Measurements from ENCODE around the gene MAP7D1.
A peak's percentile ranks its signal among the peaks of the same experiment; 100 is the strongest.

The MAP7D1 gene

GRCh38 chr1:36149237-36149972 is 6.6 kb upstream of the MAP7D1 start, which contains the start of gene TRAPPC3:
Gene TRAPPC3, minus strand, starts transcription at chr1:36149486. Its CDS starts 108 bp downstream, at chr1:36149378.
- peak; percentile 97 for DNase-seq (ENCODE audit: low spot score)
- peak; percentile 98 for TF ChIP-seq CTCF (IDR thresholded peaks at IDR 0.05; ENCODE audit: extremely low read depth, insufficient read depth, missing control alignments)
- in situ Hi-C loops (cut with MboI; ENCODE audit: low pct_unique_long_range_greater_than_20kb, low sequenced_read_pairs, unreplicated experiment): loop anchor here (25.0 kb wide), 1 partner anchor 263 kb away; no protein-coding TSS in a partner anchor

GRCh38 chr1:36149973-36150295 is 6.0 kb upstream of the MAP7D1 start:
- no peak for TF ChIP-seq CTCF (IDR thresholded peaks at IDR 0.05; ENCODE audit: extremely low read depth, insufficient read depth, missing control alignments)
- in situ Hi-C loops (cut with MboI; ENCODE audit: low pct_unique_long_range_greater_than_20kb, low sequenced_read_pairs, unreplicated experiment): loop anchor here (25.0 kb wide), 1 partner anchor 262 kb away; no protein-coding TSS in a partner anchor

GRCh38 chr1:36150296-36151133 is 5.4 kb upstream of the MAP7D1 start:
- peak; percentile 84 for DNase-seq (ENCODE audit: low spot score)
- TF ChIP-seq CTCF (IDR thresholded peaks at IDR 0.05; ENCODE audit: extremely low read depth, insufficient read depth, missing control alignments): no peak
- in situ Hi-C loops (cut with MboI; ENCODE audit: low pct_unique_long_range_greater_than_20kb, low sequenced_read_pairs, unreplicated experiment): no loop called here

More at GRCh38 chr1:36149973-36150295, 6.0 kb upstream of the MAP7D1 start:
- no peak for DNase-seq (ENCODE audit: low spot score)

GRCh38 chr1:36151134-36151844 is 4.7 kb upstream of the MAP7D1 start:
- in situ Hi-C loops (cut with MboI; ENCODE audit: low pct_unique_long_range_greater_than_20kb, low sequenced_read_pairs, unreplicated experiment): no loop called here
- TF ChIP-seq CTCF (IDR thresholded peaks at IDR 0.05; ENCODE audit: extremely low read depth, insufficient read depth, missing control alignments): no peak
- DNase-seq (ENCODE audit: low spot score): no peak

- in situ Hi-C loops (cut with MboI; ENCODE audit: low pct_unique_long_range_greater_than_20kb, low sequenced_read_pairs, unreplicated experiment): no loop called here
- no peak for DNase-seq (ENCODE audit: low spot score)
- TF ChIP-seq CTCF (IDR thresholded peaks at IDR 0.05; ENCODE audit: extremely low read depth, insufficient read depth, missing control alignments): no peak
Measured at GRCh38 chr1:36151845-36152203, 4.1 kb upstream of the MAP7D1 start.

- no peak for TF ChIP-seq CTCF (IDR thresholded peaks at IDR 0.05; ENCODE audit: extremely low read depth, insufficient read depth, missing control alignments)
- DNase-seq (ENCODE audit: low spot score): no peak
- in situ Hi-C loops (cut with MboI; ENCODE audit: low pct_unique_long_range_greater_than_20kb, low sequenced_read_pairs, unreplicated experiment): no loop called here
Measured at GRCh38 chr1:36153476-36153875, 2.5 kb upstream of the MAP7D1 start.

Data from GM13977 (cell line).